Neural crest cell (in vitro differentiated cells): ENCODE measurements around the gene FOXP1. TPM values are rescaled to one million over a fixed set of nuclear protein-coding genes. Genes with fewer than 3 reads are reported as not detected.
"Not testable (repeated sequence)": the region's sequence is repeated elsewhere in the genome, so short reads cannot be mapped to it uniquely, and the experiment has no call there.

Experiments used
- DNase-seq: peaks from one replicate; pipeline ENCODE4 v3.0.0; 2021; ENCODE audit warnings: low read depth, mixed read lengths, low spot score
- H3K27ac Mint-ChIP-seq: one replicate; pipeline ENCODE4 v1.8.0; 2021; ENCODE audit warnings: mild to moderate bottlenecking, mixed read lengths; ENCODE audit not compliant: unreplicated experiment
- H3K27me3 Mint-ChIP-seq: 2 replicates; pipeline ENCODE4 v1.8.0; 2021; ENCODE audit warnings: low read depth, mild to moderate bottlenecking, mixed read lengths
- H3K36me3 Mint-ChIP-seq: 2 replicates; pipeline ENCODE4 v1.8.0; 2021; ENCODE audit warnings: low read depth, mild to moderate bottlenecking, mixed read lengths
- H3K4me1 Mint-ChIP-seq: 2 replicates; pipeline ENCODE4 v1.8.0; 2021; ENCODE audit warnings: mixed read lengths
- H3K4me3 Mint-ChIP-seq: one replicate; pipeline ENCODE4 v1.8.0; 2021; ENCODE audit warnings: mild to moderate bottlenecking, mixed read lengths
- H3K9me3 Mint-ChIP-seq: 2 replicates; pipeline ENCODE4 v1.8.0; 2021; ENCODE audit warnings: mixed read lengths
- CTCF ChIP-seq: fragments of 200-600 bp; sonication (generic); conservative IDR thresholded peaks from 2 replicates; pipeline ENCODE4 v1.5.0; 2021; ENCODE audit warnings: antibody characterized with exemption, mild to moderate bottlenecking
- total RNA-seq: library from RNA; stranded (reverse); gene quantifications from 2 replicates; pipeline ENCODE4 v1.2.1, GENCODE V29; 2021

FOXP1 gene
- total RNA-seq, 1 donor from 2014 or later: 22.8 TPM

- H3K4me3 Mint-ChIP-seq: no peak overlapping the region
Measured at GRCh38 chr3:70981231-70981880, 602.2 kb downstream of the FOXP1 start.

DNA sequence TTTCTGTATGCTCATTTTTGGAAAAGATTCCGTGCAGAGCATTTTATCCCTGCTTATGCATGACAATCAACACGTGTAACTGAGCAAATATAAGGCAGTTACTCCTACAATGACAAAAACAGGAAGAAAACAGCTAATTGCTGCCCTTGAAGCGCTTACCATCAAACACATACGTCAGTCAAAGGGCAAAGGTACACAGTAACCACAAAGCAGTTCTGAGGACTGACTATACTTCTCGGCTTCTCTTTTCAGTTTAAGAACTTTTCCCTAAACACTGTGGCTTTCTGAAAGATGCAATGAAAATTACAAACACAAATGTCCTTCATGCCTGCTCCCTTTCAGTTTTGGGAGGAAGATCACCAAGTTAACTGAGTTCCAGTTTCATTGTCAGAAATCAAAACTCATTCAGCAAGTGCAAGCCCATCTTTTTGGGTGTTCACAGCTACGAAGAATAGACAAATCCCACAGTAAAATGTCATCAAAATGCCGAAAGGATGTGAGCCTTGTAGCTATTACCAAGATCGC, 602.8 kb downstream of the FOXP1 start:
- no peak for DNase-seq
- H3K27ac Mint-ChIP-seq: no peak overlapping the region
- no peaks in the 10 kb centered on the region for H3K27me3 Mint-ChIP-seq
- peaks cover 41% of the 10 kb centered on the region for H3K4me1 Mint-ChIP-seq
- no peak for TF ChIP-seq CTCF
- H3K4me3 Mint-ChIP-seq: no peak overlapping the region
- peaks cover 17% of the 10 kb centered on the region for H3K36me3 Mint-ChIP-seq
- H3K9me3 Mint-ChIP-seq: no peaks in the 10 kb centered on the region

More at GRCh38 chr3:70981231-70981880, 602.2 kb downstream of the FOXP1 start:
- Mint-ChIP-seq H3K27ac (no peak overlapping the region), H3K4me1 (peaks cover 45% of the 10 kb centered on the region), H3K27me3 (no peaks in the 10 kb centered on the region), H3K36me3 (peaks cover 14% of the 10 kb centered on the region), H3K9me3 (no peaks in the 10 kb centered on the region)
- DNase-seq: no peak
- no peak for TF ChIP-seq CTCF

DNA sequence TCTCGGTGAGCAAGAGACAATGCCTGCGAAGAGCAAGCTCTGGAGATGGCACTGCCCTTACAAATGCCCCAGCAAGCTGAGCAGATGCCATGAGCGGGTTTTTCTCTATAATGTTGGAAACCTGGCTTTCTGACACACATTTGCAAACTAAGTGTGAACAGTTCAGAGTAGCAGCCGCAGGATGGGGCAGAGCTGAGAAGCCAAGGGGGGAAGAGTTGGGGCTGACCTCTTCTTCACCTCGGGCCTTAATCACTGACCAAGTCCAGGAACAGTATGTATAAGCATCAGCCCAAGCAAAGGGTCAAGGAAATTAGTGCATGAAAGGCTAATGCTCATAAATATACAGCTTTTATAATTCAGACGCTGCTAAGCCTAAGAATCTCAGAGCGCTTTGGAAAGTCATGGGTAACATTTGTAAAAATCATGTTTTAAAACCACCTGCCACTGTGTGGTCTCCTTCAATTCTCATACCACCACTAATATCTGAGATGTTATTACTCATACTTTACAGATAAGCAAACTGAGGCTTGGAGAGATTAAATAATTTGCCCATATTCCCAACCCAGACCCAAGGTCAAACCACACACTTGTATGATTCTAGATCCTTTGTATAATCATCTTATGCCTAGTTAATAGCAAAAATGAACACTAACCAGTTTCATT, 603.4 kb downstream of the FOXP1 start:
- H3K4me1 Mint-ChIP-seq: peaks cover 41% of the 10 kb centered on the region
- peaks cover 17% of the 10 kb centered on the region for H3K36me3 Mint-ChIP-seq
- no peak for TF ChIP-seq CTCF
- H3K27me3 Mint-ChIP-seq: no peaks in the 10 kb centered on the region
- no peak for DNase-seq
- no peaks in the 10 kb centered on the region for H3K9me3 Mint-ChIP-seq
- no peak overlapping the region for H3K27ac Mint-ChIP-seq
- H3K4me3 Mint-ChIP-seq: no peak overlapping the region

DNA sequence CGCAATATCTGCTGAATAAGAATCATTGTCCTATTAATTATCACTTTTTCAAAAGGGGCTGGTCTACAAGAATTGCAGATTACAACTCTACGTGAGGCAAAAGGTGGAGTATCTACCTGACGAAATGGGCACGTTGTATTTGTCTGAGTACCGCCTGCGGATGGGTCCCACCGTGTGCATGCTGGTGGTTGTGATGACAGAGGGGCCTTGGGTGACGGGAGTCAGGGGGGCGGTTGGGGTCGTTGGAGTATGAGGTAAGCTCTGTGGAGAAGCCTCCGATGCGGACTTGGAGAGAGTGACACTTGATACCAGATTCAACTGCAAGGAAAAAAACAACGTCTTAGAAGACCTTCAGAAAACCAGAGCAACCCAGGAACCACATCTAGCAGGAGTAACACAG, 605.8 kb downstream of the FOXP1 start:
- H3K9me3 Mint-ChIP-seq: no peaks in the 10 kb centered on the region
- H3K27me3 Mint-ChIP-seq: no peaks in the 10 kb centered on the region
- TF ChIP-seq CTCF: no peak
- H3K36me3 Mint-ChIP-seq: peaks cover 17% of the 10 kb centered on the region
- peaks cover 35% of the 10 kb centered on the region for H3K4me1 Mint-ChIP-seq
- peak overlapping the region; percentile 6 for H3K27ac Mint-ChIP-seq
- H3K4me3 Mint-ChIP-seq: no peak overlapping the region
- DNase-seq: no peak

- not testable (repeated sequence) for DNase-seq, H3K9me3 Mint-ChIP-seq, H3K27me3 Mint-ChIP-seq, H3K4me3 Mint-ChIP-seq, H3K27ac Mint-ChIP-seq
- Mint-ChIP-seq H3K36me3 (peaks cover 28% of the 10 kb centered on the region), H3K4me1 (peaks cover 21% of the 10 kb centered on the region)
Measured at GRCh38 chr3:70975981-70976380, 607.5 kb downstream of the FOXP1 start.

DNA sequence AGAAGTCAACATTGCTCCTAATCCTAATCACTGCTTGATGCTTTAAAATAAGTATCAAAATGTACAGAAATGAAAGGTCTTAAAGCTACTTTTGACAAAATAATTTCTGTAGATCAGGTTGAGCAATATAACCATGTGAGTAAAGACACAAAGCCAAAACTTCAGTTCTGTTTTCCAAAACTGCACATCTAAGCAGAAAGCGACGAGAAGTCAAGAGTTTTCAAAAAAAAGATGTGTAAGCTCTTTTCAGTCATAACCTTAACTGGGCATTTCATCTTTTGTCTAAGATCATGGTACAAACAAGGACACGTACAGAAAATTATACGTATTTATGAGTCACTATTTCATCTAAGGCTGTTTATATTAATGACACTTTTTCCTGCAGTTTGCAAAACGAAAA, 608.8 kb downstream of the FOXP1 start:
- DNase-seq: no peak
- Mint-ChIP-seq H3K27me3 (no peaks in the 10 kb centered on the region), H3K4me3 (no peak overlapping the region), H3K4me1 (peaks cover 19% of the 10 kb centered on the region), H3K36me3 (peaks cover 30% of the 10 kb centered on the region), H3K27ac (no peak overlapping the region), H3K9me3 (no peaks in the 10 kb centered on the region)
- TF ChIP-seq CTCF: no peak
